Liver (tissue), 3 donors: ENCODE measurements around the gene B3GALNT2.

Experiments
- CTCF ChIP-seq: fragments of 150-350 bp; IDR thresholded peaks from 2 replicates; pipeline ENCODE4 v1.5.1; 2017; ENCODE audit warnings: improper control_type of control experiment, low read depth, low read length; ENCODE audit not compliant: missing input control
- EGR1 ChIP-seq, 2 donors: IDR thresholded peaks; 2 replicates each; pipeline ENCODE4 v1.6.1; 2016 to 2018; ENCODE audit warnings: antibody characterized with exemption in 2 of 2, low read depth in 2 of 2
- GABPA ChIP-seq, 2 donors: IDR thresholded peaks in 1 of 2; conservative IDR thresholded peaks in 1 of 2; 2 replicates each; pipeline ENCODE4 v1.6.1; 2016; ENCODE audit warnings: antibody characterized with exemption in 2 of 2, mild to moderate bottlenecking in 1 of 2, moderate library complexity in 1 of 2
- HNF4G ChIP-seq: IDR thresholded peaks from 2 replicates; pipeline ENCODE4 v1.6.1; 2016; ENCODE audit warnings: antibody characterized with exemption
- JUND ChIP-seq, 2 donors: IDR thresholded peaks; 2 replicates each; pipeline ENCODE4 v1.6.1; 2016; ENCODE audit warnings: antibody characterized with exemption in 2 of 2
- MAX ChIP-seq: IDR thresholded peaks from 2 replicates; pipeline ENCODE4 v1.6.1; 2016; ENCODE audit warnings: antibody characterized with exemption
- NR2F2 ChIP-seq: IDR thresholded peaks from 2 replicates; pipeline ENCODE4 v1.6.1; 2016; ENCODE audit warnings: antibody characterized with exemption
- RAD21 ChIP-seq, 2 donors: IDR thresholded peaks; 2 replicates each; pipeline ENCODE4 v1.6.1; 2016; ENCODE audit warnings: antibody characterized with exemption in 2 of 2, mild to moderate bottlenecking in 2 of 2
- REST ChIP-seq: IDR thresholded peaks from 2 replicates; pipeline ENCODE4 v1.6.1; 2016; ENCODE audit warnings: antibody characterized with exemption, mild to moderate bottlenecking
- SP1 ChIP-seq: IDR thresholded peaks from 2 replicates; pipeline ENCODE4 v1.6.1; 2018; ENCODE audit warnings: antibody characterized with exemption, mild to moderate bottlenecking
- TAF1 ChIP-seq: conservative IDR thresholded peaks from 2 replicates; pipeline ENCODE4 v1.6.1; 2016; ENCODE audit warnings: antibody characterized with exemption, mild to moderate bottlenecking
- YY1 ChIP-seq: IDR thresholded peaks from 2 replicates; pipeline ENCODE4 v1.6.1; 2016; ENCODE audit warnings: antibody characterized with exemption, mild to moderate bottlenecking
- ZBTB33 ChIP-seq: IDR thresholded peaks from 2 replicates; pipeline ENCODE4 v1.6.1; 2016; ENCODE audit warnings: antibody characterized with exemption
- donor health status: healthy.
- donor health status: healthy.

- TF ChIP-seq CTCF: no peak
- TF ChIP-seq JUND (IDR thresholded peaks at IDR 0.05): no peak
- TF ChIP-seq REST: no peak
- TF ChIP-seq NR2F2: no peak
- no peak for TF ChIP-seq EGR1 (IDR thresholded peaks at IDR 0.05; ENCODE audit: low read depth in 2 of 2)
- no peak for TF ChIP-seq TAF1
- no peak for TF ChIP-seq MAX
- no peak for TF ChIP-seq ZBTB33
- no peak for TF ChIP-seq HNF4G
- no peak for TF ChIP-seq SP1
- no peak for TF ChIP-seq YY1
- no peak for TF ChIP-seq RAD21 (IDR thresholded peaks at IDR 0.05)
- TF ChIP-seq GABPA (IDR thresholded peaks at IDR 0.05 in 1 of 2, conservative IDR thresholded peaks at IDR 0.05 in 1 of 2): no peak
These were observed 61.3 kb downstream of the B3GALNT2 start for GRCh38 chr1:235442788-235443429.
